Measurements from ENCODE around the gene SH3BGRL3. TPM values are rescaled to one million over a fixed set of nuclear protein-coding genes. Genes with fewer than 3 reads are reported as not detected.
"Not testable (repeated sequence)": the region's sequence is repeated elsewhere in the genome, so short reads cannot be mapped to it uniquely, and the experiment has no call there.

SH3BGRL3 gene
- polyA plus RNA-seq, 2 of the 4 experiments (the other 2 are of a cell fraction), result 38.7 to 78.6 TPM

DNA sequence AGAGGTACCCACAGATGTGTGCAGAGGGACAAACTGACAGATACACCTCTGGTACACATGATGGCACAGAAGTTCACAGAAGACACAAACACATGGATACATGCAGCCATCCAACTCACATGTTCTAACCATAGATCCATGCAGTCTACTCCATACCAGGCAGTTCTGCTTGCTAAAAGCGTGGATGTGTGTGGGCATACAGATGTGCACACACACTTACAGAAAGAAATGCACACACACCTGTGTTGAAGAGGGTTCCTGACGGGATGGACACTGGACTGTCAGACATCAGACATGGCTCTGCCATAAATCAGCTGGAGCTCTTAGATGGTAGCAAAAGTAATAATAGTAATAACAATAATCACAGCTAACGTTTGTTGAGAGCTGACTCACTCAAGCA, 44.7 kb downstream of the SH3BGRL3 start (continued):
- TF ChIP-seq, protein P1, sequence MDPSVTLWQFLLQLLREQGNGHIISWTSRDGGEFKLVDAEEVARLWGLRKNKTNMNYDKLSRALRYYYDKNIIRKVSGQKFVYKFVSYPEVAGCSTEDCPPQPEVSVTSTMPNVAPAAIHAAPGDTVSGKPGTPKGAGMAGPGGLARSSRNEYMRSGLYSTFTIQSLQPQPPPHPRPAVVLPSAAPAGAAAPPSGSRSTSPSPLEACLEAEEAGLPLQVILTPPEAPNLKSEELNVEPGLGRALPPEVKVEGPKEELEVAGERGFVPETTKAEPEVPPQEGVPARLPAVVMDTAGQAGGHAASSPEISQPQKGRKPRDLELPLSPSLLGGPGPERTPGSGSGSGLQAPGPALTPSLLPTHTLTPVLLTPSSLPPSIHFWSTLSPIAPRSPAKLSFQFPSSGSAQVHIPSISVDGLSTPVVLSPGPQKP (IDR thresholded peaks at IDR 0.05; ENCODE audit: low read depth, low read length), result no peak
- TF ChIP-seq EHMT2 (IDR thresholded peaks at IDR 0.05; ENCODE audit: low read depth), result no peak
- no peak for TF ChIP-seq FOSL2 (IDR thresholded peaks at IDR 0.05)
- TF ChIP-seq FOSL2 (CRISPR knock-in tag; IDR thresholded peaks at IDR 0.05), result no peak
- TF ChIP-seq FOSB (CRISPR knock-in tag; IDR thresholded peaks at IDR 0.05), result no peak
- TF ChIP-seq JUNB (IDR thresholded peaks at IDR 0.05), result no peak
- TF ChIP-seq ESRRA (IDR thresholded peaks at IDR 0.05; ENCODE audit: borderline replicate concordance, low read length), result no peak
- TF ChIP-seq EHF (CRISPR knock-in tag; IDR thresholded peaks at IDR 0.05), result no peak
- TF ChIP-seq HDAC2 (IDR thresholded peaks at IDR 0.05), result no peak
- no peak for TF ChIP-seq RARB (CRISPR knock-in tag; IDR thresholded peaks at IDR 0.05)
- TF ChIP-seq, protein P2, sequence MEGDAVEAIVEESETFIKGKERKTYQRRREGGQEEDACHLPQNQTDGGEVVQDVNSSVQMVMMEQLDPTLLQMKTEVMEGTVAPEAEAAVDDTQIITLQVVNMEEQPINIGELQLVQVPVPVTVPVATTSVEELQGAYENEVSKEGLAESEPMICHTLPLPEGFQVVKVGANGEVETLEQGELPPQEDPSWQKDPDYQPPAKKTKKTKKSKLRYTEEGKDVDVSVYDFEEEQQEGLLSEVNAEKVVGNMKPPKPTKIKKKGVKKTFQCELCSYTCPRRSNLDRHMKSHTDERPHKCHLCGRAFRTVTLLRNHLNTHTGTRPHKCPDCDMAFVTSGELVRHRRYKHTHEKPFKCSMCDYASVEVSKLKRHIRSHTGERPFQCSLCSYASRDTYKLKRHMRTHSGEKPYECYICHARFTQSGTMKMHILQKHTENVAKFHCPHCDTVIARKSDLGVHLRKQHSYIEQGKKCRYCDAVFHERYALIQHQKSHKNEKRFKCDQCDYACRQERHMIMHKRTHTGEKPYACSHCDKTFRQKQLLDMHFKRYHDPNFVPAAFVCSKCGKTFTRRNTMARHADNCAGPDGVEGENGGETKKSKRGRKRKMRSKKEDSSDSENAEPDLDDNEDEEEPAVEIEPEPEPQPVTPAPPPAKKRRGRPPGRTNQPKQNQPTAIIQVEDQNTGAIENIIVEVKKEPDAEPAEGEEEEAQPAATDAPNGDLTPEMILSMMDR (IDR thresholded peaks at IDR 0.05), result no peak

DNA sequence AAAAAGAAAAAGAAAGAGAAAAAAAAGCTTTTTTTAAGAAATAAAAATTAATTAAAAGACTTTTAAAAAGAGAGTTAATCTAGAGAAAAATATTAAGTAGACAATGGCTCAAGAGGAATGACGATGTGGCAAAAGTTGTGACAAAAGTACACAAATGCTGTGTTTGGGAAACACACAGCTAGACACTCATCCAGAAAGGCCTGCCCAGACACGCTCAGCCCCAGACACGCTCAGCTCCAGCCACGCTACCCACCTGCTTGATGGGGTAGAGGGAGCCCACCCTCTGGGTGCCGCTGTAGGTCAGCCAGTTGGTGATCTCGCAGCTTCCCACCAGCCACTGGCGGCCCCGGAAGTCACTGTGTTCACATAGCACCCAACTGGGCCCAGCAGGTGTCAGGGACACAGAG, 48.1 kb downstream of the SH3BGRL3 start:
- CTCF ChIA-PET, result interaction anchor here (1.0 to 4.4 kb wide), 4 partner anchors 36 to 63 kb away, joined by 3 to 20 read pairs (median 5); no protein-coding TSS in a partner anchor
- H3K27ac ChIP-seq, result no peak overlapping the region
- ATAC-seq (no peak), DNase-seq (ENCODE audit: low read depth in 1 of 2, low spot score in 1 of 2) (no peak), FAIRE-seq (no peak)
- 87% methylated on average over 3 of the region's 8 CpGs for WGBS (ENCODE audit: missing lambda C conversion rate)
- POLR2A ChIA-PET, result no interaction called here
- H3K4me3 ChIP-seq, result no peak overlapping the region
- no peak overlapping the region for H3K4me2 ChIP-seq
- TF ChIP-seq NR3C1 (IDR thresholded peaks at IDR 0.05) (no peak), CHD2 (IDR thresholded peaks at IDR 0.05; ENCODE audit: low read length, partially characterized antibody) (no peak), ESRRA (IDR thresholded peaks at IDR 0.05; ENCODE audit: borderline replicate concordance, low read length) (no peak), KDM1A (IDR thresholded peaks at IDR 0.05; ENCODE audit: low read depth) (no peak), ZNF302 (CRISPR knock-in tag; IDR thresholded peaks at IDR 0.05) (no peak), CBX8 (IDR thresholded peaks at IDR 0.05) (no peak), RAD21 (conservative IDR thresholded peaks at IDR 0.05 in 1 of 2, IDR thresholded peaks at IDR 0.05 in 1 of 2) (no peak), CBX2 (IDR thresholded peaks at IDR 0.05; ENCODE audit: borderline replicate concordance, low read depth) (no peak), POLR2AphosphoS2 (conservative IDR thresholded peaks at IDR 0.05; ENCODE audit: low read length) (no peak)
- peaks cover 6% of the 10 kb centered on the region; the same call in 2 of the 3 replicates for H3K4me1 ChIP-seq
- no peaks in the 10 kb centered on the region for H3K9me3 ChIP-seq

DNA sequence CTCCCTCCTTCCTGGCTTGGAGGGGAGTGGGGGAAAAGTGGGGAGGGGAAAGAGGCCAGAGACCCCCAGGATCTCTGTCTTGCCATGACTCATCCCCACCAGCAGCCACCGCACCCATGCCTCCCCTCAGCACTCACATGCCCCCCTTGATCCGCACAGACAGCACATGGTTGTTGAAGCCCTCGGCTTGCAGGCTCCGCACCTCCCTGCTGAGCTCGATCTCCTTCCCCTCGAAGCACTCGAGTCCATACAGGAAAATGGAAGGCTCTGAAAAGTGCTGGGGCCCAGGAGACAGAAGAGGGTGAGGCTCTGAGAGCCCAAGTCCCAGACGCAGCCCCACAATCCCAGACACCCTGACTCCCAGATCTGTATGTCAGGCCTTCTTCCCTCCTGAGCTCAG, 48.7 kb downstream of the SH3BGRL3 start:
- DNase-seq (ENCODE audit: low read depth in 1 of 2, low spot score in 1 of 2) (no peak), ATAC-seq (no peak), FAIRE-seq (no peak)
- 77% methylated on average over 8 of the region's 8 CpGs for WGBS (ENCODE audit: missing lambda C conversion rate)
- ChIA-PET POLR2A (interaction anchor here (0.7 kb wide), 1 partner anchor 131 kb away, joined by 4 read pairs; no protein-coding TSS in a partner anchor), CTCF (interaction anchor here (0.6 to 4.4 kb wide), 3 partner anchors 35 to 63 kb away, joined by 3 to 20 read pairs (median 4); no protein-coding TSS in a partner anchor)
- Histone ChIP-seq H3K4me1 (peaks cover 6% of the 10 kb centered on the region; the same call in 2 of the 3 replicates), H3K27ac (no peak overlapping the region), H3K4me2 (no peak overlapping the region), H3K4me3 (no peak overlapping the region), H3K9me3 (no peaks in the 10 kb centered on the region)
- no peak for TF ChIP-seq HOXB5 (CRISPR knock-in tag; IDR thresholded peaks at IDR 0.05)
- no peak for TF ChIP-seq ZNF302 (CRISPR knock-in tag; IDR thresholded peaks at IDR 0.05)
- no peak for TF ChIP-seq RARB (CRISPR knock-in tag; IDR thresholded peaks at IDR 0.05)
- no peak for TF ChIP-seq POLR2A (IDR thresholded peaks at IDR 0.05; ENCODE audit: low read length)
- no peak for TF ChIP-seq KDM5A (IDR thresholded peaks at IDR 0.05)
- no peak for TF ChIP-seq CHD4 (IDR thresholded peaks at IDR 0.05; ENCODE audit: borderline replicate concordance)
- no peak for TF ChIP-seq NR3C1 (IDR thresholded peaks at IDR 0.05)
- TF ChIP-seq ZFP36 (IDR thresholded peaks at IDR 0.05; ENCODE audit: borderline replicate concordance, partially characterized antibody), result no peak
- TF ChIP-seq POLR2AphosphoS2 (conservative IDR thresholded peaks at IDR 0.05; ENCODE audit: low read length), result no peak
- no peak for TF ChIP-seq TFCP2L1 (CRISPR knock-in tag; IDR thresholded peaks at IDR 0.05)
- TF ChIP-seq NPAS2 (CRISPR knock-in tag; IDR thresholded peaks at IDR 0.05; ENCODE audit: borderline replicate concordance), result no peak
- no peak for TF ChIP-seq KDM1A (IDR thresholded peaks at IDR 0.05; ENCODE audit: low read depth)
- TF ChIP-seq, protein P3, sequence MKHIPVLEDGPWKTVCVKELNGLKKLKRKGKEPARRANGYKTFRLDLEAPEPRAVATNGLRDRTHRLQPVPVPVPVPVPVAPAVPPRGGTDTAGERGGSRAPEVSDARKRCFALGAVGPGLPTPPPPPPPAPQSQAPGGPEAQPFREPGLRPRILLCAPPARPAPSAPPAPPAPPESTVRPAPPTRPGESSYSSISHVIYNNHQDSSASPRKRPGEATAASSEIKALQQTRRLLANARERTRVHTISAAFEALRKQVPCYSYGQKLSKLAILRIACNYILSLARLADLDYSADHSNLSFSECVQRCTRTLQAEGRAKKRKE (CRISPR knock-in tag; IDR thresholded peaks at IDR 0.05; ENCODE audit: low read depth), result no peak
- no peak for TF ChIP-seq EHF (CRISPR knock-in tag; IDR thresholded peaks at IDR 0.05)
- TF ChIP-seq CHD2 (IDR thresholded peaks at IDR 0.05; ENCODE audit: low read length, partially characterized antibody), result no peak
- no peak for TF ChIP-seq JUN (IDR thresholded peaks at IDR 0.05)
- no peak for TF ChIP-seq ESRRA (IDR thresholded peaks at IDR 0.05; ENCODE audit: borderline replicate concordance, low read length)
- TF ChIP-seq MAZ (IDR thresholded peaks at IDR 0.05; ENCODE audit: borderline replicate concordance, low read depth, low read length), result no peak

DNA sequence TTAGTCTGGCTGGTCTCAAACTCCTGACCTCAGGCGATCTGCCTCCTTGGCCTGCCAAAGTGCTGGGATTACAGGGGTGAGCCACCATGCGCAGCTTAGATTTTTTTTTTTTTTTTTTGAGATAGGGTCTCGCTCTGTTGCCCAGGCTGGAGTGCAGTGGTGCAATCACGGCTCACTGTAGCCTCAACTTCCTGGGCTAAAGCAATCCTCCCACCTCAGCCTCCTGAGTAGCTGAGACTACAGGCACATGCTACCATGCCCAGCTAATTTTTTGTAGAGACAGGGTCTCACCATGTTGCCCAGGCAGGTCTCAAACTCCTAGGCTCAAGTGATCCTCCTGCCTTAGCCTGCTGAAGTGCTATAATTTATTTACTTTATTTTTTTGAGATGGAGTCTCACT, 49.5 kb downstream of the SH3BGRL3 start:
- H3K4me3 ChIP-seq; FAIRE-seq; H3K9me3 ChIP-seq; DNase-seq (ENCODE audit: low read depth in 1 of 2, low spot score in 1 of 2); H3K4me2 ChIP-seq; H3K27ac ChIP-seq; ATAC-seq; H3K4me1 ChIP-seq; POLR2A ChIA-PET: not testable (repeated sequence)
- WGBS (ENCODE audit: missing lambda C conversion rate), result 93% methylated on average over 2 of the region's 4 CpGs
- CTCF ChIA-PET, result interaction anchor here (1.0 to 5.2 kb wide), 3 partner anchors 8 to 54 kb away, joined by 4 to 33 read pairs (median 20); no protein-coding TSS in a partner anchor

Data from A549 (cell line).